ENCODE measurements around the gene PPP1R1A. TPM values are rescaled to one million over a fixed set of nuclear protein-coding genes. Genes with fewer than 3 reads are reported as not detected.

The PPP1R1A gene
- total RNA-seq, 2 donors from 2014 or later, result 12.5 to 16.1 TPM

DNA sequence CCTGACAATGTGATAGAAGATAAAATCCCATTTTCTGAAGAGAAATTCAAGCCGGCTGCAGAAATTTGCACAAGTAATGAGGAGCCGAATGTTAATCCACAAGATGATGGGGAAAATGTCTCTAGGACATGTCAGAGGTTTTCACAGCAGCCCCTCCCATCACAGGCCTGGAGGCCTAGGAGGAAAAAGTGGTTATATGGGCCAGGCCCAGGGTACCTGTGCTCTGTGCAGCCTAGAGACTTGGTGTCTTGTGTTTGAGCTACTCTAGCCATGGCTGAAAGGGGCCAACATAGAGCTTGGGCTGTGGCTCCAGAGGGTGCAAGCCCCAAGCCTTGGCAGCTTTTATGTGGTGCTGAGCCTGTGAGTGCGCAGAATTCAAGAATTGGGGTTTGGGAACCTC is 38.8 kb upstream of the PPP1R1A start:
- Mint-ChIP-seq H3K27me3 (ENCODE audit: insufficient read depth) (peaks cover 54% of the 10 kb centered on the region), H3K4me3 (no peak overlapping the region), H3K9me3 (peaks cover 35% of the 10 kb centered on the region), H3K36me3 (ENCODE audit: low read depth) (no peaks in the 10 kb centered on the region), H3K27ac (no peak overlapping the region), H3K4me1 (peaks cover 4% of the 10 kb centered on the region)
- no peak overlapping the region for H3K27ac ChIP-seq (ENCODE audit: low read depth, low read length)
- peaks cover 57% of the 10 kb centered on the region for H3K27me3 ChIP-seq (ENCODE audit: control insufficient read depth, insufficient read depth, low read length, poor library complexity, severe bottlenecking)
- no peak overlapping the region for H3K4me3 ChIP-seq (ENCODE audit: low read length)
- 82 to 96% methylated on average over 3 of the region's 3 CpGs for WGBS, 2 experiments (ENCODE audit: insufficient coverage in 1 of 2, insufficient read length in 1 of 2)
- peaks cover 21% of the 10 kb centered on the region for H3K9me3 ChIP-seq (ENCODE audit: control insufficient read depth, low read length)
- H3K4me1 ChIP-seq (ENCODE audit: control insufficient read depth, insufficient read depth, low read length), result no peaks in the 10 kb centered on the region
- TF ChIP-seq, protein P1, sequence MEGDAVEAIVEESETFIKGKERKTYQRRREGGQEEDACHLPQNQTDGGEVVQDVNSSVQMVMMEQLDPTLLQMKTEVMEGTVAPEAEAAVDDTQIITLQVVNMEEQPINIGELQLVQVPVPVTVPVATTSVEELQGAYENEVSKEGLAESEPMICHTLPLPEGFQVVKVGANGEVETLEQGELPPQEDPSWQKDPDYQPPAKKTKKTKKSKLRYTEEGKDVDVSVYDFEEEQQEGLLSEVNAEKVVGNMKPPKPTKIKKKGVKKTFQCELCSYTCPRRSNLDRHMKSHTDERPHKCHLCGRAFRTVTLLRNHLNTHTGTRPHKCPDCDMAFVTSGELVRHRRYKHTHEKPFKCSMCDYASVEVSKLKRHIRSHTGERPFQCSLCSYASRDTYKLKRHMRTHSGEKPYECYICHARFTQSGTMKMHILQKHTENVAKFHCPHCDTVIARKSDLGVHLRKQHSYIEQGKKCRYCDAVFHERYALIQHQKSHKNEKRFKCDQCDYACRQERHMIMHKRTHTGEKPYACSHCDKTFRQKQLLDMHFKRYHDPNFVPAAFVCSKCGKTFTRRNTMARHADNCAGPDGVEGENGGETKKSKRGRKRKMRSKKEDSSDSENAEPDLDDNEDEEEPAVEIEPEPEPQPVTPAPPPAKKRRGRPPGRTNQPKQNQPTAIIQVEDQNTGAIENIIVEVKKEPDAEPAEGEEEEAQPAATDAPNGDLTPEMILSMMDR (conservative IDR thresholded peaks at IDR 0.05), result no peak
- peak; percentile 26 for DNase-seq
- no peaks in the 10 kb centered on the region for H3K36me3 ChIP-seq (ENCODE audit: control insufficient read depth, insufficient read depth, low read length)
- H3K9ac ChIP-seq (ENCODE audit: extremely low read depth, low read length, poor library complexity, severe bottlenecking), result no peak overlapping the region

DNA sequence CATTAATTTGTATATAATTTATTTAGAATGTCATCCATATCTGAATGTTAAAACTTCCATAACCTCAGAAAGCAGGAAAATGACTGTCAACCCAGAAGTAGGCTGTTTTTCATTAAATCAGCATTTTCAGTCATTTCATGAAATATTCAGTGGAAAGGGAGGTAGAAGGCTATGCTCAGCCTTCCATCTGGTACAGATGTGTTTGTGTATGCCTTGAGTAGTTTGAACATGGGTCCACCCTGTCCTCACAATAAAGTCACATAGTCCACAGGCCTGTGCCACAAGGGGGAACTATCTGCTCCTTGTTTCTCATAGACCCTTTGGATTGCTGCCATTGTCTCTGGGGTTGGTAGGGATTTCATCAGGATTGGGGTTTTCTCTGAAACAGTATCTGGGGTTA is 37.1 kb upstream of the PPP1R1A start:
- no peaks in the 10 kb centered on the region for H3K4me1 Mint-ChIP-seq
- peaks cover 55% of the 10 kb centered on the region for H3K27me3 Mint-ChIP-seq (ENCODE audit: insufficient read depth)
- H3K36me3 ChIP-seq (ENCODE audit: control insufficient read depth, insufficient read depth, low read length), result no peaks in the 10 kb centered on the region
- H3K36me3 Mint-ChIP-seq (ENCODE audit: low read depth), result no peaks in the 10 kb centered on the region
- TF ChIP-seq, protein P1 (conservative IDR thresholded peaks at IDR 0.05), result no peak
- peaks cover 57% of the 10 kb centered on the region for H3K27me3 ChIP-seq (ENCODE audit: control insufficient read depth, insufficient read depth, low read length, poor library complexity, severe bottlenecking)
- no peak overlapping the region for H3K4me3 Mint-ChIP-seq
- no peak overlapping the region for H3K27ac ChIP-seq (ENCODE audit: low read depth, low read length)
- no peak overlapping the region for H3K4me3 ChIP-seq (ENCODE audit: low read length)
- no peaks in the 10 kb centered on the region for H3K4me1 ChIP-seq (ENCODE audit: control insufficient read depth, insufficient read depth, low read length)
- no peak overlapping the region for H3K9ac ChIP-seq (ENCODE audit: extremely low read depth, low read length, poor library complexity, severe bottlenecking)
- no peak for DNase-seq
- peaks cover 21% of the 10 kb centered on the region for H3K9me3 ChIP-seq (ENCODE audit: control insufficient read depth, low read length)
- peaks cover 35% of the 10 kb centered on the region for H3K9me3 Mint-ChIP-seq
- H3K27ac Mint-ChIP-seq, result no peak overlapping the region

DNA sequence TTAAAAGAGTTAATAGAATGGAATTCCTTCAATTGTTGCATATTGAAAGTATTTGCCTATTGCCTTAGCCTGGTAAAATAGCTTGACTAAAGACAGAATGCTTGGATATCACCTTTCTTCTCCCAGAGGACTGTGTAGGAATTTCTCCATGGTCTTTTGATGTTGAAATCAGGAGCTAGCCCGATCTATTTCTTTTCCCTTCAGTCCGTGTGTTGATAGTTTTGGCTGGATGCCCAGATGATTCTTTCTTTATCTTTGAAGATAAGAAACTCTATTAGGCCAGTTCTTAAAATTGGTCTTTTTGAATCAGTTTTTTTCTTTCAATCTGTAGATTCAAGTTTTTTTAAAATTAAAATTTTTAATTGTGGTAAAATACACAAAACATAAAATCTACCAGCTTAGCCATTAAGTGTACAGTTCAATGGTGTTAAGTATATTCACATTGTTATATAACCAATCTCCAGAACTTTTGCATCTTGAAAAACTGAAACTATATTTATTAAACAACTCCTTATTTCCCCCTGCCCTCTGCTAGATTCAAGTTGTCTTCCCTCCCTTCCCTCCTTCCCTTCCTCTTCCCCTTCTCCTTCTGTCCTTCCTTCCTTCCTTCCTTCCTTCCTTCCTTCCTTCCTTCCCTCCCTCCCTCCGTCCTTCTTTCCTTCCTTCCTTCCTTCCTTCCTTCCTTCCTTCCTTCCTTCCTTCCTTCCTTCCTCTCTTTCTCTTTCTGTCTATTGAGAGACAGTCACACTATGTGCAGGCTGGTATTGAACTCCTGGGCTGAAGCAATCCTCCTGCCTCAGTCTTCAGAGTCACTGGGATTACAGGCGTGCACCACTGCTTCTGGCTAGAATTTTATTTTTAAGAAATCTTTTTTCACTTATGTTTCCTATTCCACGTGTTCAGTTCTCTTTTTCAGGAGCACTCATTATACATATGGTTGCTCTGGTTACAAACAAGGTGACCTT is 36.1 kb upstream of the PPP1R1A start:
- Histone ChIP-seq H3K27ac (ENCODE audit: low read depth, low read length) (no peak overlapping the region), H3K4me3 (ENCODE audit: low read length) (no peak overlapping the region), H3K27me3 (ENCODE audit: control insufficient read depth, insufficient read depth, low read length, poor library complexity, severe bottlenecking) (peaks cover 48% of the 10 kb centered on the region), H3K4me1 (ENCODE audit: control insufficient read depth, insufficient read depth, low read length) (no peaks in the 10 kb centered on the region), H3K9me3 (ENCODE audit: control insufficient read depth, low read length) (peaks cover 21% of the 10 kb centered on the region), H3K36me3 (ENCODE audit: control insufficient read depth, insufficient read depth, low read length) (no peaks in the 10 kb centered on the region), H3K9ac (ENCODE audit: extremely low read depth, low read length, poor library complexity, severe bottlenecking) (no peak overlapping the region)
- no peaks in the 10 kb centered on the region for H3K4me1 Mint-ChIP-seq
- H3K27me3 Mint-ChIP-seq (ENCODE audit: insufficient read depth), result peaks cover 50% of the 10 kb centered on the region
- H3K36me3 Mint-ChIP-seq (ENCODE audit: low read depth), result no peaks in the 10 kb centered on the region
- WGBS, 2 experiments (ENCODE audit: insufficient coverage in 1 of 2, insufficient read length in 1 of 2), result 86 to 94% methylated on average over 2 to 5 of the region's 5 CpGs
- H3K27ac Mint-ChIP-seq, result no peak overlapping the region
- H3K4me3 Mint-ChIP-seq, result no peak overlapping the region
- H3K9me3 Mint-ChIP-seq, result peaks cover 34% of the 10 kb centered on the region
- TF ChIP-seq, protein P1 (conservative IDR thresholded peaks at IDR 0.05), result no peak
- DNase-seq, result peak; percentile 7
